Retina (tissue), 1 donor: Measurements from ENCODE around the gene SCUBE1.
"Not testable (repeated sequence)": the region's sequence is repeated elsewhere in the genome, so short reads cannot be mapped to it uniquely, and the experiment has no call there.

Experiments used
- DNase-seq: peaks from one replicate; pipeline ENCODE4 v3.0.0-alpha.2; 2016

SCUBE1 gene

DNA sequence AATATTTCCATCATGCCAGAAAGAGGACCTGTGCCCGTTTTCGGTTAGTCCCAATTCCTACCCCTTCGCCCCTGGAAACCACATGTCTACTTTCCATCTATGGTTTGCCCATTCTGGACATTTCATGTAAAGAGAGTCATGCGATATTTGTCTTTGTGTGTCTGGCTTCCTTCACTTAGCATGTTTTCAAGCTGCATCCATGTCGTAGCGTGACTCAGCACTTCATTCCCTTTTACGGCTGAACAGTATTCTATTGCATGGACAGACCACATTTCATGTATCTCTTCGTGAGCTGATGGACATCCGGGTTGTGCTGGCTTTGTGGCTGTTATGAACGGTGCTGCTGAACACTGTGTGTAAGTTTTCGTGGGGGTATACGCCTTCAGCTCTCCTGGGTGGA is 43.4 kb downstream of the SCUBE1 start:
- DNase-seq, result no peak

GRCh38 chr22:43298062-43298801 is 44.9 kb downstream of the SCUBE1 start:
- no peak for DNase-seq

GRCh38 chr22:43297270-43298061 is 45.7 kb downstream of the SCUBE1 start:
- DNase-seq, result no peak

- DNase-seq, result no peak
Observed at GRCh38 chr22:43296276-43296902, 46.8 kb downstream of the SCUBE1 start.

DNA sequence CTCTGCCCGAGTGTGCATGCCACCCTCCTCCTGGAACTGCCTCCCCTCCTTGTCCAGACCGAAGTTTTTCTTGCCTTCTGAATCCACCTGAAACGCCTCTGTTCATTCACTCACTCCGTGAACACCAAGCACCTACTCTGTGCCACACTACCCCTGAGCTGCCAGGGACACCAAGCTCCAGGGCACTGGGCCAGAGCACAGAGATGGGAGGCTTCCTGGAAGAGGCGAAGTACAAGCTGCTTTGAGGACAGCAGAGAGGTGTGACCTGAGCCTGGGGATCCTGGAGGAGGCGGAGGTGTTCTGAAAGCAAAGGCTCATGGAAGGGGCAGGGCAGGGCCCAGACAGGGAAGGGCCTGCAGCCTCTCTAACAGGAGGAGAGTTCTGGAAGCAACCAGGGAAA is 47.5 kb downstream of the SCUBE1 start:
- no peak for DNase-seq

GRCh38 chr22:43295173-43295572 is 48.0 kb downstream of the SCUBE1 start:
- no peak for DNase-seq

GRCh38 chr22:43293655-43294392 is 49.3 kb downstream of the SCUBE1 start:
- DNase-seq, result no peak

GRCh38 chr22:43293259-43293654 is 49.9 kb downstream of the SCUBE1 start:
- no peak for DNase-seq

DNA sequence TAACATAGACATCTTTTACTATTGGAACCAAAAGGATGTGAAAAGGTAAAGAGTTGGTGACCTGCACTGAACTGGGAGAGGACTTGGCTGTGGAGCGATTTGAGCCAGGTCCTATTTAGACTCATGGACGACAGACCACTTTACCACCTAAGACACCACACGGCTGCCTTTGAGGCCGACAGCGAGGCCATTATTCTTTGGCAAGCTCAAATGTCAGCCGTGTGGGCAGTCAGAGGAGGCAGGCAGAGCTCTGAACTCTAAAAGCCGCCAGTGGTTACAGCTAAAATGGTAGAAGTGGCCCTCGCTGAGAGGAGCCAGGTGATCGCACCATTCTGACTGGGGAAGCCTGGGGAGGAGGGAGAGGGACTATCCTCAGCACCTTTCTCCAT is 50.5 kb downstream of the SCUBE1 start:
- DNase-seq, result no peak

DNA sequence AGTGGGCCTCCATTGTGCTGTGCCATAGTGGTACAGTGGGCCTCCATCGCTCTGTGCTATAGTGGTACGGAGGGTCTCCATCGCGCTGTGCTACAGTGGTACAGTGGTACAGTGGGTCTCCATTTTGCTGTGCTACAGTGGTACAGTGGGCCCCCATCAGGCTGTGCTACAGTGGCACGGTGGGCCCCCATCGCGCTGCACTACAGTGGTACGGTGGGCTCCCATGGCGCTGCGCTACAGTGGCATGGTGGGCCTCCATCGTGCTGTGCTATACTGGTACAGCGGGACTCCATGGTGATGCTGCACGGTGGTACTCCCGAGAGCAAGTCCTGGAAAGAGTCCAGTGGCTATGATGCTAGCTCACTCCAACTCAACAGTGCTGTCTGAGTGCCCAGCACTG is 51.8 kb downstream of the SCUBE1 start:
- no peak for DNase-seq

DNA sequence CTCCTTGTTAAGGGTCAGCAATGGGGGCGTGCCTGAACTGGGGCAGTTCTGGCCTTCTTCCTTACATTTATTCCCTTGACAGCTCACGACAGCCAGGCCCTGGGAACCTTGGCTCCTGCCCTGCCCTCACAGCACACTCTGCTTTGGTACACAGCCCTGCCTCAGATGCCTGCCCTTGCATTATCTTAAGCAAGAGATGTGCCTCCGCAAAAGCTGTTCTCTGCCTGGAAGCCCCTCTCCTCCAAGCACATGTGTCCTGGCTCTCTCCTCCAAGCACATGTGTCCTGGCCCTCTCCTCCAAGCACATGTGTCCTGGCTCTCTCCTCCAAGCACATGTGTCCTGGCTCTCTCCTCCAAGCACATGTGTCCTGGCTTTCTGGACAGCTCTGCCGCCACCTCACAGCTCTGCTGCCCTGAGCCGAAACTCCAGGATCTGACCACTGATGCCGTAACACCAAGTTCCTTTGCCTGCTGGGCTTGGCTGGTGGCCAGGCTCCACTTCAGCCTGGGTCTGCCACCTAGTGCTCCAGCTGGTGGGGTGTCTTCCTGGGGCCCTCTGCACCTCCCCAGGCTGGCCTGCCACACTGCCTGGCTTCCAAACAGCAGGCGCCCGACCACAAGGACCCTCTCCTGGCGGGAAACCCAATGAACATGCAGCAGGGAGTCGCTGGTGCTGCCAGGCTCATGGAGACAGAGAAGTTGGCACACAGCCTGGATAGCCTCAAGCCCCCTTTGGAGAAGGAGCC is 53.0 kb downstream of the SCUBE1 start:
- DNase-seq, result no peak

DNA sequence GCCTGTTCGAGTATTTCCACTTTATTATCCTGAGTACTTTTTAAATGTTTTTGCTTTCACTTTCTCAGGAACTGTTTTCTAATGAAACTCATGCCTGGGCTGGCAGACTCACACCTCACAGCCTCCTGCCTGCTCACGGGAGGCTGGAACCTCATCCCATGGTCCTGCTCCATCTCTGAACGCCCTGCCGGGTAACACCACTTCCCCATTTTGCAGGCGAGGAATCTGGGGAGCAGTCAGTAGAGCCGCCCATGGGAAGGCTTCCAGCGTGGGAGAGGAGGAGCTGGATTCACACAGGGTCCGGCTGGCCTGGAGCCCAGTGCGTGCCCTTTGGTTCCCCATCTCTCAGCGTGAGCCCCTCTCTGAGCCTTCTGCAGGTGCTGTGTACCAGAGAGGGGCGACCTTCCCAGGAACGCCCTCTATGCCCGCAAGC is 53.6 kb downstream of the SCUBE1 start:
- no peak for DNase-seq

DNA sequence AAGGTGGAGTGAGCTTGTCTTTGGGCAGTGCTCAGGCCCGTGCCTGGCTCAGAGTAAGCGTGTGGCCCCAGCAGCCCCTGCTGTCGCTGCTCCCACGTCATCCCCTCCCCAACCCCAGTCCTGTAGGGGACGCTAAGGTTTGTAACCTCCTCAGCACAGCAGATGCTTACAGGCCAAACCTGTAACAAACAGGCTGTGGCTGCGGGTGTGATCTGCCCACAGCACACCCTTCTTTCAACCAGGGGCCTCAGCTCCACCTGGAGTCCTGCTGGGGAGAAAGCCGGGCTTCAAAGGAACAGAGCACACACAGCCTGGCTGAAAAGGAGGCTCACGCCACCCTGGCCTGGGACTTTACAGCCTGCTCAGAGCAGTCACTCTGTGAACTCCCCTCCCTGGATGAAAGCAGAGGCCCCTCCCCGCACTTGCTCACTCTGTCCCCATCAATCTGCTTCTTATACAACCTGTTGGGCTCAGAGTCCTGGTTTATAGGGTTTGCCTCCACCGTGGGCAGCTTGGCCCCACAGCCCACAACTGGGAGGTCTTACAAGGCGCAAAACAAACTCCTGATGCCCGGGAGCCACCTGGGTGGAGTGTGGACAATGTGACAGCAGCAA is 54.3 kb downstream of the SCUBE1 start:
- no peak for DNase-seq

DNA sequence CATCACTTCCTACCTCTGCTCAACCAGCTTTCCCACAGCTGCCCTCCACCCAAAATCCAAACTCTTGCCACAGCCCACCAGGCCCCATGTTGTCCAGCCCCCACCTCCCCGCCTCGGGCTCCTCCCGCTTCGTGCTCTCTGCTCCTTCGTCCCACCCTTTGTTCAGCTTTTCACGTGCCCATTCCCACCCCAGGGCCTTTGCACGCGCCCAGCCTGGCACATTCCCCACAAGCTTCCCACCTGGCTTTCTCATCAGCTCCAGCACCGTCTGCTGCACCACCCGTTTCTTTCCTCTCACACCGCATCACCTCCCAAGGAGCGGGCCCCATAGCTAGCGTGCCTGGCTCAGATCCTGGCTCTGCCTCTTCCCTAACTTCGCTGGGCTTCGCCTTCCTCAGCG is 54.8 kb downstream of the SCUBE1 start:
- DNase-seq, result no peak

DNA sequence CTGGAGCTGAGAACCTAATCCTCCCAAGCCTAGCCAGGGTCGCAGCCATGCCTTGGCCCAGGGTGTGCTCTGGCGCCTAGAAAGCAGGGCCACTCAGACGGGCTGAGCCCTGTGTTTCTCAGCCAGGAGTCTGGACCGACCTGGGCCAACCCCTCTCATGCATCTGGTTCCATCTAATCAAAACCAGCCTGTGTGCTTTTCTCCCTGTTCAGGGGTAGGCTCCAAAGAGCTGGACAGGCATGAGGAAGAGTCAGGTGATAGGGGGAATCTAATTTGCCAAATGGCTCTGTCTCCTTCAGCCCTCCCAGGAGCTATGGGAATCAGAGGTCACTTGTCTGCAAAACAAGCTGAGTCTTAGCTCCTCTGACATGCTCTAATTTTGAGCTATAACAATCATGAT is 55.7 kb downstream of the SCUBE1 start:
- DNase-seq, result no peak

DNA sequence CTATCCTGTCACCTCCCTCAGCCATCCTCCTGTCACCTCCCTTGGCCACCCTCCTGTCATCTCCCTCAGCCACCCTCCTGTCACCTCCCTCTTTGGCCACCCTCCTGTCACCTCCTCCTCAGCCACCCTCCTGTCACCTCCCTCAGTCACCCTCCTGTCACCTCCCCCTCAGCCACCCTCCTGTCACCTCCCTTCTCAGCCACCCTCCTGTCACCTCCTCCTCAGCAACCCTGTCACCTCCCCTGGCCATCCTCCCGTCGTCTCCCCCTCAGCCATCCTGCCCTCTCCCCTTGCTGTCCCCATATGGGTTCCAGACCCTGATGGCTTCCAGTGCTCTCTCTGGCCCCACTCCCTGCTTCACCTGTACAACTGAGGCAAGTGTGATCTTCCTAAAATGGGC is 61.8 kb downstream of the SCUBE1 start:
- no peak for DNase-seq

DNA sequence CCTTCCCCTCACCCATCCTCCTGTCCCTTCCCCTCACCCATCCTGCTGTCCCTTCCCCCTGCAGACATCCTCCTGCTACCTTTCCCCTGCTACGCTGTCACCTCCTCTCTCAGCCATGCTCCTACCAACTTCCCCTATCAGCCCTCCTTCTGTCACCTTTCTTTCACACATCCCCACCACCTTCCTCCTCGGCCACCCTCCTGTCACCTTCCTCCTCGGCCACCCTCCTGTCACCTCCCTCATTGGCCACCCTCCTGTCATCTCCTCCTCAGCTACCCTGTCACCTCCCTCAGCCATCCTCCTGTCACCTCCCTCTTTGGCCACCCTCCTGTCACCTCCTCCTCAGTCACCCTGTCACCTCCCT is 62.7 kb downstream of the SCUBE1 start:
- not testable (repeated sequence) for DNase-seq

DNA sequence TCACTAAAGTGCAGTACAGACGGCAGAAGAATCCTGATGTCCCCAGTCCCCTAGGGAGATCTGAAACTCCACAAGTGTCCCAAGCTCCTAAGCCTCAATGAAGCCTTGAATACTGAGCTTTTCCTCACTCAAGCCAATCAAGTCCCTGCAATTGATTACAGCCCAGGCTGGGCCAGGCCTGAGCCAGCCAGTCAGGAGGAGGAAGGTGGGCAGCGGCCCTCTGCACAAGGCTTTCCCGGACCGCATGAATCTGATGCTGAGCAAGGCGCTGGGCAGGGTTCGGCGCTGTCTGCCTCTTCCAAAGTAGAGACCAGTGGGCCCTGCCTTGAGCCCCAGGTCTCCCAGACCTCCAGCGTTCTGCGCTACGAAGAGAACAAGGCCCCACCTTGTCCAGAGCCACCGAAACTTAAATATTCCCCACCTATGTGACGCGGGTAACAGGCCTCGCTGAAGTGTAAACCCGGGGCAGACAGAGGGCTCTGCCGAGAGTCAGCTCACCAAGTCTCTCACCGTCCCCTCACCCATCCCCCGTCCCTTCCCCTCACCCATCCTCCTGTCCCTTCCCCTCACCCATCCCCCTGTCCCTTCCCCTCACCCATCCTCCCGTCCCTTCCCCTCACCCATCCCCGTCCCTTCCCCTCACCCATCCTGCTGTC is 63.2 kb downstream of the SCUBE1 start:
- DNase-seq, result no peak

GRCh38 chr22:43277987-43278601 is 65.1 kb downstream of the SCUBE1 start:
- DNase-seq, result no peak

DNA sequence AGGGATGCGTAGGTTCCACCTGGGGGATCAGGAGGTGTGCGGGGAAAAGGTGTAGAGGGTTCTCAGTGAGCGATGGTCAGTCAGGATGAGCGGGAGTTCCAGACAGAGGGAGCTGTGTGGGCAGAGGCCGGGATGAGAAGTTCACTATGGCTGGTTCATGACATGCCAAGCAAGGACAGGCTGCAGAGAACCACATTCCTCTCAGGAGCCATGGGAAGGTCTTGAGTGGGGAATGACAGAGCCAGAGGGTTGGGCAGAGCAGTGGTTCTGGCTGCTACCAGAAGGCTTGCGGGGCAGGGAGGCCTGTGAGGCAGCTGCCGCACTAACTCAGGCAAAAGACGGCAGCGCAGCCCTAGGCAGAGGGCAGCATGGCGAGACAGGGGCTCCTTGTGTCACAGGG is 66.1 kb downstream of the SCUBE1 start:
- no peak for DNase-seq

GRCh38 chr22:43276321-43276720 is 66.9 kb downstream of the SCUBE1 start:
- no peak for DNase-seq
